Smooth muscle cell (in vitro differentiated cells): Measurements from ENCODE around the gene NUP42. TPM values are rescaled to one million over a fixed set of nuclear protein-coding genes. Genes with fewer than 3 reads are reported as not detected.

Experiments used
- DNase-seq: peaks from one replicate; lab custom pipeline; 2025; ENCODE audit not compliant: unreplicated experiment; lab: John Stamatoyannopoulos, UW
- H2AFZ ChIP-seq: fragments of 200-600 bp; sonication (generic); 2 replicates; pipeline ENCODE4 v1.6.0; 2016; ENCODE audit warnings: antibody characterized with exemption, low read depth, mild to moderate bottlenecking
- H3F3A ChIP-seq: fragments of 200-600 bp; sonication (generic); 2 replicates; pipeline ENCODE4 v1.6.0; 2017; ENCODE audit warnings: antibody characterized with exemption, low read depth
- H3K27ac ChIP-seq: fragments of 200-600 bp; sonication (generic); 2 replicates; pipeline ENCODE4 v1.5.1; 2016; ENCODE audit warnings: low read depth, mild to moderate bottlenecking
- H3K27me3 ChIP-seq: fragments of 200-600 bp; sonication (generic); 2 replicates; pipeline ENCODE4 v1.6.1; 2016; ENCODE audit warnings: low read depth, mild to moderate bottlenecking
- H3K36me3 ChIP-seq: fragments of 200-600 bp; sonication (generic); 2 replicates; pipeline ENCODE4 v1.5.1; 2016; ENCODE audit warnings: low read depth
- H3K4me1 ChIP-seq: fragments of 200-600 bp; sonication (generic); 2 replicates; pipeline ENCODE4 v1.5.1; 2016; ENCODE audit warnings: low read depth
- H3K4me2 ChIP-seq: fragments of 200-600 bp; sonication (generic); 2 replicates; pipeline ENCODE4 v1.6.0; 2016; ENCODE audit warnings: mild to moderate bottlenecking
- H3K4me3 ChIP-seq: fragments of 200-600 bp; sonication (generic); 2 replicates; pipeline ENCODE4 v1.5.1; 2016; ENCODE audit warnings: mild to moderate bottlenecking
- H3K79me2 ChIP-seq: fragments of 200-600 bp; sonication (generic); 2 replicates; pipeline ENCODE4 v1.6.0; 2016; ENCODE audit warnings: low read depth, mild to moderate bottlenecking
- H3K9ac ChIP-seq: fragments of 200-600 bp; sonication (generic); 2 replicates; pipeline ENCODE4 v1.6.0; 2016; ENCODE audit warnings: low read depth
- H3K9me3 ChIP-seq: fragments of 200-600 bp; sonication (generic); replicated peaks from 2 replicates; pipeline ENCODE4 v1.5.1; 2016; ENCODE audit warnings: low read depth
- H4K20me1 ChIP-seq: fragments of 200-600 bp; sonication (generic); 2 replicates; pipeline ENCODE4 v1.6.0; 2016; ENCODE audit warnings: low read depth
- CTCF ChIP-seq: fragments of 200-600 bp; sonication (generic); IDR thresholded peaks from 2 replicates; pipeline ENCODE4 v1.5.1; 2017; ENCODE audit warnings: borderline replicate concordance, mild to moderate bottlenecking, antibody characterized with exemption; ENCODE audit not compliant: insufficient read depth, poor library complexity, severe bottlenecking
- WGBS: methylation state at CpG from one replicate; pipeline ENCODE4 v1.1.7; 2016; ENCODE audit warnings: low lambda C conversion rate; 5-methylcytosine and 5-hydroxymethylcytosine counted together
- polyA plus RNA-seq: library from polyadenylated mRNA; unstranded; fragments of >200 nt; fragmentation: Nextera tagmentation; extraction: Ambion mirVana; gene quantifications from 2 replicates; pipeline ENCODE4 v1.2.1, GENCODE V29; 2016
- total RNA-seq: library from RNA; depleted of rRNA; stranded (reverse); fragments of >200 nt; gene quantifications from 2 replicates; pipeline ENCODE4 v1.2.3, GENCODE V29; 2014

Gene NUP42
- total and polyA plus RNA-seq, 2 experiments from 2014 or later: 16.4 to 18.1 TPM

GRCh38 chr7:23136216-23136615 is 45.6 kb upstream of the NUP42 start:
- Histone ChIP-seq H3F3A (no peaks in the 10 kb centered on the region), H3K4me3 (no peak overlapping the region), H3K9ac (no peak overlapping the region), H3K36me3 (peaks cover 7% of the 10 kb centered on the region), H3K4me2 (no peak overlapping the region), H4K20me1 (no peaks in the 10 kb centered on the region), H3K79me2 (no peaks in the 10 kb centered on the region), H3K4me1 (no peaks in the 10 kb centered on the region), H3K27ac (no peak overlapping the region), H3K9me3 (no peaks in the 10 kb centered on the region), H2AFZ (no peak overlapping the region), H3K27me3 (no peaks in the 10 kb centered on the region)
- WGBS: 24% methylated on average over 1 of the region's 1 CpG
- no peak for TF ChIP-seq CTCF
- no peak for DNase-seq

- Histone ChIP-seq H3K4me2 (no peak overlapping the region), H3K79me2 (no peaks in the 10 kb centered on the region), H2AFZ (no peak overlapping the region), H3K4me3 (no peak overlapping the region), H3K27ac (no peak overlapping the region), H3K9ac (no peak overlapping the region), H3K36me3 (no peaks in the 10 kb centered on the region), H4K20me1 (no peaks in the 10 kb centered on the region), H3K9me3 (no peaks in the 10 kb centered on the region), H3K27me3 (no peaks in the 10 kb centered on the region), H3F3A (no peaks in the 10 kb centered on the region), H3K4me1 (no peaks in the 10 kb centered on the region)
- DNase-seq: no peak
- WGBS: 79% methylated on average over 6 of the region's 6 CpGs
- no peak for TF ChIP-seq CTCF
Measured at GRCh38 chr7:23157679-23158078, 24.2 kb upstream of the NUP42 start.

- WGBS: 94% methylated on average over 2 of the region's 2 CpGs
Measured at GRCh38 chr7:23158546-23158945, 23.3 kb upstream of the NUP42 start.

More at GRCh38 chr7:23158546-23158945, 23.3 kb upstream of the NUP42 start:
- no peaks in the 10 kb centered on the region for H3K79me2 ChIP-seq
- no peak overlapping the region for H3K9ac ChIP-seq
- no peak overlapping the region for H3K27ac ChIP-seq
- H3K36me3 ChIP-seq: no peaks in the 10 kb centered on the region
- no peak for DNase-seq
- no peak overlapping the region for H3K4me3 ChIP-seq
- no peaks in the 10 kb centered on the region for H3K27me3 ChIP-seq
- no peak for TF ChIP-seq CTCF
- no peaks in the 10 kb centered on the region for H3K9me3 ChIP-seq
- H4K20me1 ChIP-seq: no peaks in the 10 kb centered on the region
- no peak overlapping the region for H3K4me2 ChIP-seq
- no peak overlapping the region for H2AFZ ChIP-seq
- H3K4me1 ChIP-seq: no peaks in the 10 kb centered on the region
- H3F3A ChIP-seq: no peaks in the 10 kb centered on the region
